GM21447 (cell line): ENCODE results near the gene CADM1.

Source experiments
- ATAC-seq: cut with Tn5 transposase; IDR thresholded peaks from one replicate; pipeline ENCODE4 v1.9.1; 2021; ENCODE audit not compliant: unreplicated experiment

Gene CADM1

GRCh38 chr11:115290479-115290878 lies 213.7 kb downstream of the CADM1 start:
- ATAC-seq: no peak

GRCh38 chr11:115287266-115287665 lies 216.9 kb downstream of the CADM1 start:
- no peak for ATAC-seq

- ATAC-seq: no peak
Measured at GRCh38 chr11:115286614-115287013, 217.6 kb downstream of the CADM1 start.

- ATAC-seq: no peak
Measured at GRCh38 chr11:115284773-115285172, 219.4 kb downstream of the CADM1 start.

GRCh38 chr11:115282923-115283322 lies 221.3 kb downstream of the CADM1 start:
- no peak for ATAC-seq

- ATAC-seq: no peak
Measured at GRCh38 chr11:115280775-115281174, 223.4 kb downstream of the CADM1 start.

GRCh38 chr11:115279813-115280761 lies 224.1 kb downstream of the CADM1 start:
- ATAC-seq: no peak

- ATAC-seq: no peak
Measured at GRCh38 chr11:115276799-115277198, 227.4 kb downstream of the CADM1 start.

- no peak for ATAC-seq
Measured at GRCh38 chr11:115276191-115276590, 228.0 kb downstream of the CADM1 start.

- ATAC-seq: no peak
Measured at GRCh38 chr11:115275045-115275444, 229.2 kb downstream of the CADM1 start.

- ATAC-seq: no peak
Measured at GRCh38 chr11:115272925-115273324, 231.3 kb downstream of the CADM1 start.

GRCh38 chr11:115271643-115272042 lies 232.6 kb downstream of the CADM1 start:
- ATAC-seq: no peak

- ATAC-seq: no peak
Measured at GRCh38 chr11:115269191-115269950, 234.8 kb downstream of the CADM1 start.

GRCh38 chr11:115267871-115268270 lies 236.3 kb downstream of the CADM1 start:
- ATAC-seq: no peak

- ATAC-seq: no peak
Measured at GRCh38 chr11:115267238-115267781, 236.9 kb downstream of the CADM1 start.

- no peak for ATAC-seq
Measured at GRCh38 chr11:115266066-115266639, 238.1 kb downstream of the CADM1 start.

GRCh38 chr11:115263799-115264656 lies 240.2 kb downstream of the CADM1 start:
- ATAC-seq: no peak

GRCh38 chr11:115258216-115258615 lies 246.0 kb downstream of the CADM1 start:
- ATAC-seq: no peak

- ATAC-seq: no peak
Measured at GRCh38 chr11:115257678-115258077, 246.5 kb downstream of the CADM1 start.

- ATAC-seq: no peak
Measured at GRCh38 chr11:115257270-115257669, 246.9 kb downstream of the CADM1 start.
